H9 (cell line): ENCODE measurements around the gene WSB1. TPM values are rescaled to one million over a fixed set of nuclear protein-coding genes. Genes with fewer than 3 reads are reported as not detected.

ENCODE experiments used
- DNase-seq: peaks from one replicate; pipeline ENCODE4 v3.0.0-alpha.2; 2017
- H2AFZ ChIP-seq: one replicate; pipeline ENCODE4 v1.6.1; 2013; ENCODE audit warnings: mild to moderate bottlenecking, low read length, control low read depth, moderate library complexity
- H2AK5ac ChIP-seq: 2 replicates; pipeline ENCODE4 v1.6.1; 2013; ENCODE audit warnings: low read length, control low read depth, mixed read lengths; ENCODE audit not compliant: insufficient read length
- H2BK120ac ChIP-seq: one replicate; pipeline ENCODE4 v1.6.1; 2013; ENCODE audit warnings: low read depth, mild to moderate bottlenecking, low read length, control low read depth, inconsistent platforms; ENCODE audit not compliant: poor library complexity, severe bottlenecking
- H2BK12ac ChIP-seq: 2 replicates; pipeline ENCODE4 v1.6.1; 2013; ENCODE audit warnings: low read length, control low read depth, mixed read lengths, low read depth; ENCODE audit not compliant: insufficient read length
- H2BK15ac ChIP-seq: 2 replicates; pipeline ENCODE4 v1.6.1; 2013; ENCODE audit warnings: low read depth, low read length, control low read depth
- H2BK20ac ChIP-seq: one replicate; pipeline ENCODE4 v1.6.1; 2013; ENCODE audit warnings: low read depth, mild to moderate bottlenecking, low read length, control low read depth, inconsistent platforms; ENCODE audit not compliant: poor library complexity, severe bottlenecking
- H2BK5ac ChIP-seq: 2 replicates; pipeline ENCODE4 v1.6.1; 2013; ENCODE audit warnings: low read length, control low read depth, mixed read lengths; ENCODE audit not compliant: insufficient read length
- H3K14ac ChIP-seq: 2 replicates; pipeline ENCODE4 v1.6.1; 2013; ENCODE audit warnings: low read length, control low read depth; ENCODE audit not compliant: insufficient read depth
- H3K18ac ChIP-seq: 2 replicates; pipeline ENCODE4 v1.6.1; 2013; ENCODE audit warnings: low read depth, mild to moderate bottlenecking, mixed read lengths, low read length, control low read depth; ENCODE audit not compliant: insufficient read length
- H3K23ac ChIP-seq: 2 replicates; pipeline ENCODE4 v1.6.1; 2013; ENCODE audit warnings: low read length, control low read depth, mixed read lengths, low read depth; ENCODE audit not compliant: insufficient read length
- H3K23me2 ChIP-seq: 2 replicates; pipeline ENCODE4 v1.6.1; 2013; ENCODE audit warnings: low read depth, mild to moderate bottlenecking, mixed read lengths, low read length, control low read depth; ENCODE audit not compliant: insufficient read length, poor library complexity, severe bottlenecking
- H3K27ac ChIP-seq: 2 replicates; pipeline ENCODE4 v1.5.1; 2013; ENCODE audit warnings: low read length, control low read depth, mixed read lengths, low read depth; ENCODE audit not compliant: insufficient read length
- H3K27me3 ChIP-seq: 2 replicates; pipeline ENCODE4 v1.6.1; 2013; ENCODE audit warnings: low read length, control low read depth, inconsistent platforms; ENCODE audit not compliant: insufficient read depth
- H3K4ac ChIP-seq: 2 replicates; pipeline ENCODE4 v1.6.1; 2013; ENCODE audit warnings: low read depth, mild to moderate bottlenecking, control low read depth, inconsistent platforms, low read length, moderate library complexity
- H3K4me1 ChIP-seq: 2 replicates; pipeline ENCODE4 v1.6.1; 2013; ENCODE audit warnings: low read length, control low read depth, inconsistent platforms; ENCODE audit not compliant: insufficient read depth
- H3K4me2 ChIP-seq: 2 replicates; pipeline ENCODE4 v1.6.1; 2013; ENCODE audit warnings: low read length, control low read depth, mixed read lengths; ENCODE audit not compliant: insufficient read length, insufficient read depth
- H3K56ac ChIP-seq: 2 replicates; pipeline ENCODE4 v1.6.1; 2013; ENCODE audit warnings: low read depth, mild to moderate bottlenecking, mixed read lengths, low read length, control low read depth; ENCODE audit not compliant: insufficient read length
- H3K79me1 ChIP-seq: 2 replicates; pipeline ENCODE4 v1.6.1; 2013; ENCODE audit warnings: low read depth, mild to moderate bottlenecking, moderate library complexity, low read length, control low read depth, inconsistent platforms; ENCODE audit not compliant: insufficient read depth, poor library complexity, severe bottlenecking
- H3K79me2 ChIP-seq: 2 replicates; pipeline ENCODE4 v1.6.1; 2013; ENCODE audit warnings: low read length, control low read depth, inconsistent platforms; ENCODE audit not compliant: insufficient read depth
- H3K9ac ChIP-seq: 2 replicates; pipeline ENCODE4 v1.6.1; 2013; ENCODE audit warnings: low read length, control low read depth, mixed read lengths; ENCODE audit not compliant: insufficient read length; ENCODE audit errors: extremely low read depth
- H3K9me3 ChIP-seq: one replicate; pipeline ENCODE4 v1.6.1; 2013; ENCODE audit warnings: low read depth, low read length, inconsistent platforms; ENCODE audit not compliant: control insufficient read depth
- H3T11ph ChIP-seq: one replicate; pipeline ENCODE4 v1.6.1; 2013; ENCODE audit warnings: mild to moderate bottlenecking, low read length, control low read depth, inconsistent platforms
- H4K20me1 ChIP-seq: one replicate; pipeline ENCODE4 v1.6.1; 2013; ENCODE audit not compliant: control insufficient read depth, insufficient read length, insufficient read depth
- H4K5ac ChIP-seq: 2 replicates; pipeline ENCODE4 v1.6.1; 2013; ENCODE audit warnings: low read depth, mild to moderate bottlenecking, mixed read lengths, low read length, control low read depth; ENCODE audit not compliant: insufficient read length
- H4K8ac ChIP-seq: replicated peaks from 2 replicates; pipeline ENCODE4 v1.6.1; 2013; ENCODE audit warnings: low read length, control low read depth, mixed read lengths, low read depth; ENCODE audit not compliant: insufficient read length
- H4K91ac ChIP-seq: 2 replicates; pipeline ENCODE4 v1.6.1; 2013; ENCODE audit warnings: low read depth, mild to moderate bottlenecking, moderate library complexity, mixed read lengths, low read length, control low read depth; ENCODE audit not compliant: insufficient read length
- H3K27ac Mint-ChIP-seq, 3 experiments: 2 replicates in 2 of 3; 3 replicates in 1 of 3; pipeline ENCODE4 v1.8.0; 2020 to 2021; ENCODE audit warnings: mixed read lengths in 3 of 3, mild to moderate bottlenecking in 1 of 3, moderate library complexity in 1 of 3
- H3K27me3 Mint-ChIP-seq: 2 replicates; pipeline ENCODE4 v1.8.0; 2021; ENCODE audit warnings: low read depth, mild to moderate bottlenecking, moderate library complexity, mixed read lengths
- H3K36me3 Mint-ChIP-seq, 3 experiments: 2 replicates in 2 of 3; 3 replicates in 1 of 3; pipeline ENCODE4 v1.8.0; 2020 to 2021; ENCODE audit warnings: low read depth in 3 of 3, mixed read lengths in 3 of 3; ENCODE audit not compliant: insufficient read depth in 1 of 3
- H3K4me1 Mint-ChIP-seq, 2 experiments: 2 replicates each; pipeline ENCODE4 v1.8.0; 2020; ENCODE audit warnings: mixed read lengths in 2 of 2
- H3K4me3 Mint-ChIP-seq, 2 experiments: 2 replicates in 1 of 2; 3 replicates in 1 of 2; pipeline ENCODE4 v1.8.0; 2020 to 2021; ENCODE audit warnings: mild to moderate bottlenecking in 2 of 2, mixed read lengths in 2 of 2, moderate library complexity in 1 of 2
- H3K9me3 Mint-ChIP-seq, 2 experiments: 2 replicates in 1 of 2; 3 replicates in 1 of 2; pipeline ENCODE4 v1.8.0; 2020; ENCODE audit warnings: mild to moderate bottlenecking in 2 of 2, mixed read lengths in 2 of 2, moderate library complexity in 1 of 2
- WGBS: extraction: QIAGEN DNeasy Blood & Tissue Kit; methylation state at CpG from one replicate; pipeline ENCODE4 v1.1.7; 2013; ENCODE audit warnings: missing lambda C conversion rate, low lambda C conversion rate, mixed read lengths; ENCODE audit not compliant: insufficient read length; ENCODE audit errors: extremely low coverage; 5-methylcytosine and 5-hydroxymethylcytosine counted together
- total RNA-seq: library from RNA; stranded (reverse); gene quantifications from 2 replicates; pipeline ENCODE4 v1.2.1, GENCODE V29; 2021
- TF ChIP-seq, protein P1 (sequence below): fragments of 200-600 bp; sonication (generic); conservative IDR thresholded peaks from 3 replicates; pipeline ENCODE4 v1.8.0; 2021; ENCODE audit warnings: antibody characterized with exemption, mild to moderate bottlenecking

WSB1 gene
- total RNA-seq, 1 experiment from 2014 or later, result 187 TPM

DNA sequence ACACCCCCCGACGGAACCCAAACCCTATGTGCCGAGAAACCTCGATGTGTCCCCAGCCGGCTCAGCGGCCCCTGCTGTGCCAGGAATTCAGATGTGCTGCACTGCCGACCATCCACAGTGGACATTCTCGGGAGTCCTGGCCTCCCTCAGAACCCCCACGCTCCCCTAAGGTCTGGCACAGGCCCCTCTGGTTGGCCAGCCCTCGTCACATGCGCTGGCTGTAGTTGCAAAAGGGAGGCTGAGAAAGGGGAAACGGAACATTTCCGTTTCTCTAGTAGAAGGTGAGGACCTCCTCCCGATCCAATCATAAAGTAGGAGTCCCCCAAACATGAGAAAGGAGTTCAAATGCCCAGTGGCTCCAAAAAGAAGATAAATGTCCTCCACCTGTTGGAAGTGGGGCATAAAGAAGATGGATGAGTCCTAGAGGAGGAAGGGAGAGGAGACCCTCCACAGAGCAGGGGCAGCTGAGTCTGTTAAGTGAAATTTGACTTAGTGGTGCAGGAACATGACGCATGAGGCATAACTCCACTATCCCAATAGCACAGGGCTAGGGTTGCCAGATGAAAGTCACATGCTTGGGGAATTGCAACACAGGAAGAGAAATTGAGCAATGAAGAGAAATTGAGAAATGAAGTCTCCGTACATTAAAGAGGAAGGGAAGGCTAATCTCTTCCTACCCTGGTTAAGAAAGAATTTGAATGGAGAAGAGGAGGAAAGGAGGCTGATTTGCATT, 49.3 kb upstream of the WSB1 start:
- no peak overlapping the region for H4K91ac ChIP-seq
- H3K9me3 ChIP-seq, result no peaks in the 10 kb centered on the region
- H2AFZ ChIP-seq, result no peak overlapping the region
- no peaks in the 10 kb centered on the region for H3K36me3 Mint-ChIP-seq
- 0 out of 5 replicates have a peak overlapping the region, but pooled peaks of 1 of the 2 experiments have one; percentile 4 for H3K4me3 Mint-ChIP-seq
- H2BK15ac ChIP-seq, result no peak overlapping the region
- TF ChIP-seq, protein P1, sequence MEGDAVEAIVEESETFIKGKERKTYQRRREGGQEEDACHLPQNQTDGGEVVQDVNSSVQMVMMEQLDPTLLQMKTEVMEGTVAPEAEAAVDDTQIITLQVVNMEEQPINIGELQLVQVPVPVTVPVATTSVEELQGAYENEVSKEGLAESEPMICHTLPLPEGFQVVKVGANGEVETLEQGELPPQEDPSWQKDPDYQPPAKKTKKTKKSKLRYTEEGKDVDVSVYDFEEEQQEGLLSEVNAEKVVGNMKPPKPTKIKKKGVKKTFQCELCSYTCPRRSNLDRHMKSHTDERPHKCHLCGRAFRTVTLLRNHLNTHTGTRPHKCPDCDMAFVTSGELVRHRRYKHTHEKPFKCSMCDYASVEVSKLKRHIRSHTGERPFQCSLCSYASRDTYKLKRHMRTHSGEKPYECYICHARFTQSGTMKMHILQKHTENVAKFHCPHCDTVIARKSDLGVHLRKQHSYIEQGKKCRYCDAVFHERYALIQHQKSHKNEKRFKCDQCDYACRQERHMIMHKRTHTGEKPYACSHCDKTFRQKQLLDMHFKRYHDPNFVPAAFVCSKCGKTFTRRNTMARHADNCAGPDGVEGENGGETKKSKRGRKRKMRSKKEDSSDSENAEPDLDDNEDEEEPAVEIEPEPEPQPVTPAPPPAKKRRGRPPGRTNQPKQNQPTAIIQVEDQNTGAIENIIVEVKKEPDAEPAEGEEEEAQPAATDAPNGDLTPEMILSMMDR, result no peak
- WGBS, result no CpG with 5 or more reads among the region's 16 CpGs
- no peak overlapping the region for H2BK20ac ChIP-seq
- no peaks in the 10 kb centered on the region for H3K27me3 ChIP-seq
- no peak overlapping the region for H3K4ac ChIP-seq
- no peak overlapping the region for H4K5ac ChIP-seq
- no peak overlapping the region for H3K9ac ChIP-seq
- H3K4me1 Mint-ChIP-seq, result peaks cover 20 to 21% of the 10 kb centered on the region in 2 experiments
- H3K4me2 ChIP-seq, result no peak overlapping the region
- H4K8ac ChIP-seq, result no peak overlapping the region
- no peaks in the 10 kb centered on the region for H3K79me1 ChIP-seq
- H3K18ac ChIP-seq, result no peak overlapping the region
- H3K27me3 Mint-ChIP-seq, result peaks cover 3% of the 10 kb centered on the region; the same call in 1 of the 2 replicates
- no peak overlapping the region for H3K14ac ChIP-seq
- 0 out of 2 replicates have a peak, but pooled peaks cover 3% of the 10 kb centered on the region for H3K4me1 ChIP-seq
- no peaks in the 10 kb centered on the region for H3K79me2 ChIP-seq
- H3K27ac ChIP-seq, result no peak overlapping the region
- no peak overlapping the region for H2BK12ac ChIP-seq
- H3K23me2 ChIP-seq, result no peaks in the 10 kb centered on the region
- no peak overlapping the region for H2AK5ac ChIP-seq
- peak; percentile 68 for DNase-seq
- H2BK5ac ChIP-seq, result no peak overlapping the region
- no peak overlapping the region for H3K56ac ChIP-seq
- H2BK120ac ChIP-seq, result no peak overlapping the region
- peaks cover 0 to 3% of the 10 kb centered on the region in 2 experiments; a peak in 1 of 5 replicates for H3K9me3 Mint-ChIP-seq
- no peaks in the 10 kb centered on the region for H4K20me1 ChIP-seq
- H3T11ph ChIP-seq, result no peak overlapping the region
- no peak overlapping the region for H3K23ac ChIP-seq
- peak overlapping the region in 2 of 3 experiments; percentile 10 to 47; a peak in 2 of 7 replicates for H3K27ac Mint-ChIP-seq
